Measurements from ENCODE around the gene ITM2C.

ITM2C gene

GRCh38 chr2:230900336-230900995 lies 35.7 kb downstream of the ITM2C start:
- no peak overlapping the region for H3K9ac ChIP-seq (ENCODE audit: low read length)
- H3K4me1 ChIP-seq (ENCODE audit: control insufficient read depth, insufficient read depth, low read length) = peaks cover 17% of the 10 kb centered on the region
- H3K27me3 ChIP-seq (ENCODE audit: control insufficient read depth, insufficient read depth, low read length) = peaks cover 13% of the 10 kb centered on the region
- H3K4me3 ChIP-seq (ENCODE audit: low read length) = no peak overlapping the region
- no peaks in the 10 kb centered on the region for H3K36me3 ChIP-seq (ENCODE audit: control insufficient read depth, insufficient read depth, low read length)
- no peaks in the 10 kb centered on the region for H3K9me3 ChIP-seq (ENCODE audit: control insufficient read depth, low read length)

GRCh38 chr2:230901006-230901405 lies 36.3 kb downstream of the ITM2C start:
- peaks cover 13% of the 10 kb centered on the region for H3K27me3 ChIP-seq (ENCODE audit: control insufficient read depth, insufficient read depth, low read length)
- no peak overlapping the region for H3K4me3 ChIP-seq (ENCODE audit: low read length)
- no peak overlapping the region for H3K9ac ChIP-seq (ENCODE audit: low read length)
- no peaks in the 10 kb centered on the region for H3K36me3 ChIP-seq (ENCODE audit: control insufficient read depth, insufficient read depth, low read length)
- no peaks in the 10 kb centered on the region for H3K9me3 ChIP-seq (ENCODE audit: control insufficient read depth, low read length)
- peaks cover 12% of the 10 kb centered on the region for H3K4me1 ChIP-seq (ENCODE audit: control insufficient read depth, insufficient read depth, low read length)

GRCh38 chr2:230902180-230902899 lies 37.6 kb downstream of the ITM2C start:
- Histone ChIP-seq H3K4me3 (ENCODE audit: low read length) (no peak overlapping the region), H3K9me3 (ENCODE audit: control insufficient read depth, low read length) (no peaks in the 10 kb centered on the region), H3K9ac (ENCODE audit: low read length) (no peak overlapping the region), H3K27me3 (ENCODE audit: control insufficient read depth, insufficient read depth, low read length) (peaks cover 13% of the 10 kb centered on the region), H3K36me3 (ENCODE audit: control insufficient read depth, insufficient read depth, low read length) (no peaks in the 10 kb centered on the region), H3K4me1 (ENCODE audit: control insufficient read depth, insufficient read depth, low read length) (no peaks in the 10 kb centered on the region)

- H3K9ac ChIP-seq (ENCODE audit: low read length) = no peak overlapping the region
- no peaks in the 10 kb centered on the region for H3K36me3 ChIP-seq (ENCODE audit: control insufficient read depth, insufficient read depth, low read length)
- H3K27me3 ChIP-seq (ENCODE audit: control insufficient read depth, insufficient read depth, low read length) = peaks cover 13% of the 10 kb centered on the region
- H3K4me1 ChIP-seq (ENCODE audit: control insufficient read depth, insufficient read depth, low read length) = no peaks in the 10 kb centered on the region
- no peaks in the 10 kb centered on the region for H3K9me3 ChIP-seq (ENCODE audit: control insufficient read depth, low read length)
- H3K4me3 ChIP-seq (ENCODE audit: low read length) = no peak overlapping the region
These were observed 38.7 kb downstream of the ITM2C start for GRCh38 chr2:230903231-230904150.

- Histone ChIP-seq H3K36me3 (ENCODE audit: control insufficient read depth, insufficient read depth, low read length) (no peaks in the 10 kb centered on the region), H3K27me3 (ENCODE audit: control insufficient read depth, insufficient read depth, low read length) (peaks cover 13% of the 10 kb centered on the region), H3K9ac (ENCODE audit: low read length) (no peak overlapping the region), H3K4me3 (ENCODE audit: low read length) (no peak overlapping the region), H3K9me3 (ENCODE audit: control insufficient read depth, low read length) (no peaks in the 10 kb centered on the region), H3K4me1 (ENCODE audit: control insufficient read depth, insufficient read depth, low read length) (peaks cover 5% of the 10 kb centered on the region)
These were observed 40.2 kb downstream of the ITM2C start for GRCh38 chr2:230904856-230905447.

GRCh38 chr2:230905448-230906421 lies 41.0 kb downstream of the ITM2C start:
- Histone ChIP-seq H3K9me3 (ENCODE audit: control insufficient read depth, low read length) (no peaks in the 10 kb centered on the region), H3K4me3 (ENCODE audit: low read length) (no peak overlapping the region), H3K27me3 (ENCODE audit: control insufficient read depth, insufficient read depth, low read length) (peaks cover 13% of the 10 kb centered on the region), H3K9ac (ENCODE audit: low read length) (no peak overlapping the region), H3K4me1 (ENCODE audit: control insufficient read depth, insufficient read depth, low read length) (peaks cover 5% of the 10 kb centered on the region), H3K36me3 (ENCODE audit: control insufficient read depth, insufficient read depth, low read length) (no peaks in the 10 kb centered on the region)

GRCh38 chr2:230906471-230907230 lies 41.9 kb downstream of the ITM2C start:
- Histone ChIP-seq H3K27me3 (ENCODE audit: control insufficient read depth, insufficient read depth, low read length) (peaks cover 6% of the 10 kb centered on the region), H3K4me1 (ENCODE audit: control insufficient read depth, insufficient read depth, low read length) (peaks cover 5% of the 10 kb centered on the region), H3K9ac (ENCODE audit: low read length) (no peak overlapping the region), H3K36me3 (ENCODE audit: control insufficient read depth, insufficient read depth, low read length) (no peaks in the 10 kb centered on the region), H3K9me3 (ENCODE audit: control insufficient read depth, low read length) (no peaks in the 10 kb centered on the region), H3K4me3 (ENCODE audit: low read length) (no peak overlapping the region)

- H3K4me3 ChIP-seq (ENCODE audit: low read length) = no peak overlapping the region
- peaks cover 5% of the 10 kb centered on the region for H3K4me1 ChIP-seq (ENCODE audit: control insufficient read depth, insufficient read depth, low read length)
- no peak overlapping the region for H3K9ac ChIP-seq (ENCODE audit: low read length)
- H3K27me3 ChIP-seq (ENCODE audit: control insufficient read depth, insufficient read depth, low read length) = peaks cover 6% of the 10 kb centered on the region
- no peaks in the 10 kb centered on the region for H3K9me3 ChIP-seq (ENCODE audit: control insufficient read depth, low read length)
- no peaks in the 10 kb centered on the region for H3K36me3 ChIP-seq (ENCODE audit: control insufficient read depth, insufficient read depth, low read length)
These were observed 42.8 kb downstream of the ITM2C start for GRCh38 chr2:230907361-230908091.

- no peaks in the 10 kb centered on the region for H3K36me3 ChIP-seq (ENCODE audit: control insufficient read depth, insufficient read depth, low read length)
- peaks cover 5% of the 10 kb centered on the region for H3K4me1 ChIP-seq (ENCODE audit: control insufficient read depth, insufficient read depth, low read length)
- H3K27me3 ChIP-seq (ENCODE audit: control insufficient read depth, insufficient read depth, low read length) = peaks cover 6% of the 10 kb centered on the region
- no peaks in the 10 kb centered on the region for H3K9me3 ChIP-seq (ENCODE audit: control insufficient read depth, low read length)
- no peak overlapping the region for H3K4me3 ChIP-seq (ENCODE audit: low read length)
- no peak overlapping the region for H3K9ac ChIP-seq (ENCODE audit: low read length)
These were observed 43.4 kb downstream of the ITM2C start for GRCh38 chr2:230908092-230908594.

- no peaks in the 10 kb centered on the region for H3K9me3 ChIP-seq (ENCODE audit: control insufficient read depth, low read length)
- peaks cover 5% of the 10 kb centered on the region for H3K4me1 ChIP-seq (ENCODE audit: control insufficient read depth, insufficient read depth, low read length)
- H3K4me3 ChIP-seq (ENCODE audit: low read length) = no peak overlapping the region
- no peak overlapping the region for H3K9ac ChIP-seq (ENCODE audit: low read length)
- H3K27me3 ChIP-seq (ENCODE audit: control insufficient read depth, insufficient read depth, low read length) = peaks cover 2% of the 10 kb centered on the region
- H3K36me3 ChIP-seq (ENCODE audit: control insufficient read depth, insufficient read depth, low read length) = no peaks in the 10 kb centered on the region
These were observed 44.0 kb downstream of the ITM2C start for GRCh38 chr2:230908595-230909191.

Measured in mucosa of stomach (tissue), 1 donor.